Measurements from ENCODE around the gene CD53. TPM values are rescaled to one million over a fixed set of nuclear protein-coding genes. Genes with fewer than 3 reads are reported as not detected.

The CD53 gene
- total and polyA plus RNA-seq, 2 experiments from 2014 or later, result not detected

DNA sequence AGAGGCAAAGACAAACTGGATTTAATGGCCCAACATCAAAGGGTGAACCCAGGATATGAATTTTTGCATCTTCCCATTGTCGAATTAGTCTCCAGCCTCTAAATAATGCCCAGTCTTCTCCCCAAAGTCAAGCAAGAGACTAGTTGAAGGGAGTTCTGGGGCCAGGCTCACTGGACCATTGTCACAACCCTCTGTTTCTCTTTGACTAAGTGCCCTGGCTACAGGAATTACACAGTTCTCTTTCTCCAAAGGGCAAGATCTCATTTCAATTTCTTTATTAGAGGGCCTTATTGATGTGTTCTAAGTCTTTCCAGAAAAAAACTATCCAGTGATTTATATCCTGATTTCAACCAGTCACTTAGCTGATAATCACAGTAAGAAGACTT, 26.5 kb downstream of the CD53 start:
- H3K4me3 ChIP-seq, result no peak overlapping the region
- H3K4me1 ChIP-seq (ENCODE audit: insufficient read depth), result no peaks in the 10 kb centered on the region
- in situ Hi-C loops (cut with MboI), result no loop called here
- H3K36me3 ChIP-seq (ENCODE audit: low read depth), result no peaks in the 10 kb centered on the region
- no peaks in the 10 kb centered on the region for H4K20me1 ChIP-seq (ENCODE audit: insufficient read depth)
- no peak overlapping the region for H3K27ac ChIP-seq
- no peaks in the 10 kb centered on the region for H3K79me2 ChIP-seq (ENCODE audit: insufficient read depth)
- no peak overlapping the region for H3K4me2 ChIP-seq (ENCODE audit: unreplicated experiment)
- H3F3A ChIP-seq (ENCODE audit: insufficient read depth), result no peaks in the 10 kb centered on the region
- no peaks in the 10 kb centered on the region for H3K9me3 ChIP-seq (ENCODE audit: low read depth)
- no peak overlapping the region for H2AFZ ChIP-seq
- no peak for DNase-seq
- H3K9me2 ChIP-seq (ENCODE audit: insufficient read depth), result no peaks in the 10 kb centered on the region
- H3K9ac ChIP-seq, result no peak overlapping the region
- TF ChIP-seq EZH2 (IDR thresholded peaks at IDR 0.05; ENCODE audit: insufficient read depth, poor library complexity, severe bottlenecking), result no peak
- TF ChIP-seq EZH2phosphoT487 (IDR thresholded peaks at IDR 0.05; ENCODE audit: insufficient read depth, low read depth), result no peak
- 11 to 18% methylated on average over 1 of the region's 1 CpG for WGBS, 2 experiments (ENCODE audit: low coverage in 1 of 2, low lambda C conversion rate in 2 of 2, missing lambda C conversion rate in 2 of 2)
- H3K27me3 ChIP-seq (replicated peaks; ENCODE audit: insufficient read depth), result no peaks in the 10 kb centered on the region

GRCh38 chr1:110902820-110903463, 30.0 kb downstream of the CD53 start:
- TF ChIP-seq EZH2 (IDR thresholded peaks at IDR 0.05; ENCODE audit: insufficient read depth, poor library complexity, severe bottlenecking) (no peak), EZH2phosphoT487 (IDR thresholded peaks at IDR 0.05; ENCODE audit: insufficient read depth, low read depth) (no peak)
- H3K4me3 ChIP-seq, result no peak overlapping the region
- no peak overlapping the region for H3K27ac ChIP-seq
- no peaks in the 10 kb centered on the region for H3K9me2 ChIP-seq (ENCODE audit: insufficient read depth)
- in situ Hi-C loops (cut with MboI), result no loop called here
- H3F3A ChIP-seq (ENCODE audit: insufficient read depth), result no peaks in the 10 kb centered on the region
- WGBS, 2 experiments (ENCODE audit: low coverage in 1 of 2, low lambda C conversion rate in 2 of 2, missing lambda C conversion rate in 2 of 2), result 35 to 38% methylated on average over 6 of the region's 6 CpGs
- no peak overlapping the region for H3K9ac ChIP-seq
- no peak overlapping the region for H3K4me2 ChIP-seq (ENCODE audit: unreplicated experiment)
- no peaks in the 10 kb centered on the region for H3K4me1 ChIP-seq (ENCODE audit: insufficient read depth)
- no peaks in the 10 kb centered on the region for H3K36me3 ChIP-seq (ENCODE audit: low read depth)
- H3K27me3 ChIP-seq (replicated peaks; ENCODE audit: insufficient read depth), result no peaks in the 10 kb centered on the region
- H2AFZ ChIP-seq, result no peak overlapping the region
- no peak for DNase-seq
- H4K20me1 ChIP-seq (ENCODE audit: insufficient read depth), result no peaks in the 10 kb centered on the region
- H3K9me3 ChIP-seq (ENCODE audit: low read depth), result no peaks in the 10 kb centered on the region
- H3K79me2 ChIP-seq (ENCODE audit: insufficient read depth), result no peaks in the 10 kb centered on the region

DNA sequence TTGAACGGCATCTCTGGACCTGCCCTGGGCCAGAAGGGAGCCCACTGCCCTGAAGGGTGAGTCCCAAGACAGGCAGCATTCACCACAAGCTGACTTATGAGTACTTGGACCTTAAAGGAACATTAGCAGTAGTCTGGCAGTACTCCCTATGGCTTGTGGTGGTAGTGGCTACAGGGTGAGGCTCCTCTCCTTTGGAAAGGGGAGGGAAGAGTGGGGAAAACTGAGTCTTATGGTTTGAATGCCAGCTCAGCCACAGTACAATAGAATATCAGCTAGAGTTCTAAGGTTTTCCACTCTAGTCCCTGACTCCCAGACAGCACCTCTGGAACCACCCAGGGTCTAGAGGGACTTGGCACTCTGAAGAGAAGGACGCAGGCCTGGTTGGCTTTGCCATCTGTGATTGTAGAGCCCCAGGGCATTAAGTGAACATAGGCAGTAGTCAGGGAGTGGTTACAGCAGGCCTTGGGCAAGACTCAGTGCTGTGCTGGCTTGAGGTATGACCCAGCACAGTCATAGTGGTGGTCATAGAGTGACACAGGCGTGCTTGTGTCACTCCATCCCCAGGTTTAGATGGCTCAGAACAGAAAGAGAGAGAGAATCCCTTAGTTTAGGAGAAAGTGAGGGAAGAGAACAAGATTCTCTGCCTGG, 31.0 kb downstream of the CD53 start:
- in situ Hi-C loops (cut with MboI), result no loop called here
- no peaks in the 10 kb centered on the region for H3K9me3 ChIP-seq (ENCODE audit: low read depth)
- WGBS, 2 experiments (ENCODE audit: low coverage in 1 of 2, low lambda C conversion rate in 2 of 2, missing lambda C conversion rate in 2 of 2), result 5 to 8% methylated on average over 3 of the region's 3 CpGs

GRCh38 chr1:110912784-110913183, 39.8 kb downstream of the CD53 start:
- TF ChIP-seq EZH2 (IDR thresholded peaks at IDR 0.05; ENCODE audit: insufficient read depth, poor library complexity, severe bottlenecking), result no peak
- no peak for TF ChIP-seq EZH2phosphoT487 (IDR thresholded peaks at IDR 0.05; ENCODE audit: insufficient read depth, low read depth)
- H3K27me3 ChIP-seq (replicated peaks; ENCODE audit: insufficient read depth), result no peaks in the 10 kb centered on the region
- no peaks in the 10 kb centered on the region for H4K20me1 ChIP-seq (ENCODE audit: insufficient read depth)
- H3K9me3 ChIP-seq (ENCODE audit: low read depth), result peaks cover 3% of the 10 kb centered on the region
- H3K9ac ChIP-seq, result no peak overlapping the region
- no peaks in the 10 kb centered on the region for H3K79me2 ChIP-seq (ENCODE audit: insufficient read depth)
- no peaks in the 10 kb centered on the region for H3F3A ChIP-seq (ENCODE audit: insufficient read depth)
- H3K27ac ChIP-seq, result no peak overlapping the region
- H3K4me1 ChIP-seq (ENCODE audit: insufficient read depth), result peaks cover 11% of the 10 kb centered on the region; the same call in 1 of the 2 replicates
- in situ Hi-C loops (cut with MboI), result no loop called here
- no peaks in the 10 kb centered on the region for H3K36me3 ChIP-seq (ENCODE audit: low read depth)
- DNase-seq, result no peak
- H3K9me2 ChIP-seq (ENCODE audit: insufficient read depth), result no peaks in the 10 kb centered on the region
- H2AFZ ChIP-seq, result no peak overlapping the region
- H3K4me3 ChIP-seq, result no peak overlapping the region
- no peak overlapping the region for H3K4me2 ChIP-seq (ENCODE audit: unreplicated experiment)

More for the DNA sequence above, 31.0 kb downstream of the CD53 start:
- Histone ChIP-seq H3F3A (ENCODE audit: insufficient read depth) (no peaks in the 10 kb centered on the region), H3K4me2 (ENCODE audit: unreplicated experiment) (no peak overlapping the region), H3K27me3 (replicated peaks; ENCODE audit: insufficient read depth) (no peaks in the 10 kb centered on the region), H4K20me1 (ENCODE audit: insufficient read depth) (no peaks in the 10 kb centered on the region), H3K79me2 (ENCODE audit: insufficient read depth) (no peaks in the 10 kb centered on the region), H3K9ac (no peak overlapping the region), H3K9me2 (ENCODE audit: insufficient read depth) (no peaks in the 10 kb centered on the region), H3K27ac (no peak overlapping the region), H3K4me1 (ENCODE audit: insufficient read depth) (no peaks in the 10 kb centered on the region), H2AFZ (no peak overlapping the region), H3K4me3 (no peak overlapping the region), H3K36me3 (ENCODE audit: low read depth) (no peaks in the 10 kb centered on the region)
- TF ChIP-seq EZH2phosphoT487 (IDR thresholded peaks at IDR 0.05; ENCODE audit: insufficient read depth, low read depth) (no peak), EZH2 (IDR thresholded peaks at IDR 0.05; ENCODE audit: insufficient read depth, poor library complexity, severe bottlenecking) (no peak)
- DNase-seq, result no peak

Data from GM23248 (cell line).